ENCODE measurements around the gene TMCC1.

GRCh38 chr3:129616291-129616690, 277.2 kb downstream of the TMCC1 start:
- TF ChIP-seq CTCF (IDR thresholded peaks at IDR 0.05) (no peak), POLR2A (IDR thresholded peaks at IDR 0.05) (no peak)
